Measurements from ENCODE around the gene LRRC71. TPM values are rescaled to one million over a fixed set of nuclear protein-coding genes. Genes with fewer than 3 reads are reported as not detected.

LRRC71 gene
- total RNA-seq, 1 experiment from 2014 or later = not detected

DNA sequence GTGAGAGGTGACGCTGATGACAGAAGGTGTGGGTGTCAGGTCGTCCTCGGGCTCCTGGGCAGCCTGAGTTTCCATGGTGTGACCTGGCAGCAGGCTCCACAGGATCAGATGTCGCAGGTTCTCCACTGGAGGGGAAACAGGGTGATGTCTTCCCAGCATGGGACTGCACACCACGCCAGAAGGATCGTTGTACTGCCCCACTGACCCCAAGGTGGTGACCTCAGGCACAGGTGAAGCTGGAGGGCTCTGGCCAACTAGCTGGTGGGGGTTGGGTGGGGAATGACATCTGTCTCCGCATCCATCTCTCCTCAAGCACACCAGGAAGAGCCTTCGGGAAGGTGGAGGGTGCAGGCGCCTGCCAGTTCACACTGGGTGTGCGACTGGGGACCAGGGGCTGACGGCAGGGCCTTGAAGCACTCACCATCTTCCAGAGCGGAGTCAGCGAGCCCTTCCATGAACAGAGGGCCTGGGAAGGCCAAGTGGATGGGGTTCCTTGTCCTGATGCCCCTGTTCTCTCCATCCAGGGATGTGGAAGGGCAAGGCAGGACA is 19.4 kb downstream of the LRRC71 start:
- no peak for DNase-seq
- H3K4me3 ChIP-seq (ENCODE audit: low read depth, low read length) = no peak overlapping the region
- TF ChIP-seq, protein P1, sequence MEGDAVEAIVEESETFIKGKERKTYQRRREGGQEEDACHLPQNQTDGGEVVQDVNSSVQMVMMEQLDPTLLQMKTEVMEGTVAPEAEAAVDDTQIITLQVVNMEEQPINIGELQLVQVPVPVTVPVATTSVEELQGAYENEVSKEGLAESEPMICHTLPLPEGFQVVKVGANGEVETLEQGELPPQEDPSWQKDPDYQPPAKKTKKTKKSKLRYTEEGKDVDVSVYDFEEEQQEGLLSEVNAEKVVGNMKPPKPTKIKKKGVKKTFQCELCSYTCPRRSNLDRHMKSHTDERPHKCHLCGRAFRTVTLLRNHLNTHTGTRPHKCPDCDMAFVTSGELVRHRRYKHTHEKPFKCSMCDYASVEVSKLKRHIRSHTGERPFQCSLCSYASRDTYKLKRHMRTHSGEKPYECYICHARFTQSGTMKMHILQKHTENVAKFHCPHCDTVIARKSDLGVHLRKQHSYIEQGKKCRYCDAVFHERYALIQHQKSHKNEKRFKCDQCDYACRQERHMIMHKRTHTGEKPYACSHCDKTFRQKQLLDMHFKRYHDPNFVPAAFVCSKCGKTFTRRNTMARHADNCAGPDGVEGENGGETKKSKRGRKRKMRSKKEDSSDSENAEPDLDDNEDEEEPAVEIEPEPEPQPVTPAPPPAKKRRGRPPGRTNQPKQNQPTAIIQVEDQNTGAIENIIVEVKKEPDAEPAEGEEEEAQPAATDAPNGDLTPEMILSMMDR (IDR thresholded peaks at IDR 0.05; ENCODE audit: insufficient read depth in 1 of 2, low read depth in 1 of 2, low read length in 1 of 2, severe bottlenecking in 1 of 2, unreplicated experiment in 1 of 2) = no peak
- no peaks in the 10 kb centered on the region for H3K4me1 ChIP-seq
- peaks cover 9% of the 10 kb centered on the region for H3K36me3 ChIP-seq (ENCODE audit: control insufficient read depth, insufficient read depth, low read length)
- no peaks in the 10 kb centered on the region for H3K27me3 ChIP-seq (replicated peaks; ENCODE audit: control insufficient read depth, insufficient read depth, low read length)
- CTCF ChIA-PET = interaction anchor here (1.1 kb wide), 1 partner anchor 134 kb away, joined by 3 read pairs; no protein-coding TSS in a partner anchor
- no TSS peak for BruUV-seq (replicated peaks)
- Mint-ChIP-seq H3K27ac (ENCODE audit: unreplicated experiment) (no peak overlapping the region), H3K4me3 (ENCODE audit: unreplicated experiment) (no peak overlapping the region), H3K9me3 (ENCODE audit: unreplicated experiment) (no peaks in the 10 kb centered on the region), H3K4me1 (ENCODE audit: low read depth, unreplicated experiment) (no peaks in the 10 kb centered on the region), H3K36me3 (ENCODE audit: insufficient read depth, unreplicated experiment) (peaks cover 38% of the 10 kb centered on the region), H3K27me3 (ENCODE audit: insufficient read depth, unreplicated experiment) (no peaks in the 10 kb centered on the region)
- no peaks in the 10 kb centered on the region for H3K9me3 ChIP-seq
- intact Hi-C loops (cut with micrococcal nuclease; ENCODE audit: unreplicated experiment) = no loop called here
- POLR2A ChIA-PET = no interaction called here

DNA sequence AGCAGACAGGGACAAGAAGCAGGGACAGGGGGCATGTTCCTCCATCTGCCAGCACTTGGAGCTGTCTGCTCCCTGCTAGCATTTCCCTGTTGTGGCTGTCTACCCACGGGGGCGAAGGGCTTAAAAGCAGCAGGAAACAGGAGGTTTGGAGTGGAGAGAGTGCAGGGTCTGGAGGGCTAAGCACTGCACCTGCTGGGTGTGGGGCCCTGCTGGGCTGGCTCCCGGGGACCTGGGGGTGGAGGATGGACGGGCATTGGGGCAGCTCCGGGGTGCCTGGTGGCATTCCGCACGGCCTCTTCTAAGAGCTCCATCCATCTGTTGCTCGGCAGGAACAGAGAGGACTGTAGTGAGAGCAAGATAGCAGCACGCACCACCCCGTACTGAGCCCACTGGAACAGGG is 21.2 kb downstream of the LRRC71 start:
- Mint-ChIP-seq H3K27me3 (ENCODE audit: insufficient read depth, unreplicated experiment) (no peaks in the 10 kb centered on the region), H3K4me3 (ENCODE audit: unreplicated experiment) (no peak overlapping the region), H3K4me1 (ENCODE audit: low read depth, unreplicated experiment) (no peaks in the 10 kb centered on the region), H3K27ac (ENCODE audit: unreplicated experiment) (no peak overlapping the region), H3K9me3 (ENCODE audit: unreplicated experiment) (no peaks in the 10 kb centered on the region), H3K36me3 (ENCODE audit: insufficient read depth, unreplicated experiment) (peaks cover 56% of the 10 kb centered on the region)
- TF ChIP-seq, protein P1 (IDR thresholded peaks at IDR 0.05; ENCODE audit: insufficient read depth in 1 of 2, low read depth in 1 of 2, low read length in 1 of 2, severe bottlenecking in 1 of 2, unreplicated experiment in 1 of 2) = no peak
- intact Hi-C loops (cut with micrococcal nuclease; ENCODE audit: unreplicated experiment) = no loop called here
- DNase-seq = no peak
- Histone ChIP-seq H3K36me3 (ENCODE audit: control insufficient read depth, insufficient read depth, low read length) (peaks cover 8% of the 10 kb centered on the region), H3K9me3 (no peaks in the 10 kb centered on the region), H3K27me3 (replicated peaks; ENCODE audit: control insufficient read depth, insufficient read depth, low read length) (no peaks in the 10 kb centered on the region), H3K4me3 (ENCODE audit: low read depth, low read length) (no peak overlapping the region), H3K4me1 (no peaks in the 10 kb centered on the region)
- ChIA-PET CTCF (no interaction called here), POLR2A (no interaction called here)
- no TSS peak for BruUV-seq (replicated peaks)

DNA sequence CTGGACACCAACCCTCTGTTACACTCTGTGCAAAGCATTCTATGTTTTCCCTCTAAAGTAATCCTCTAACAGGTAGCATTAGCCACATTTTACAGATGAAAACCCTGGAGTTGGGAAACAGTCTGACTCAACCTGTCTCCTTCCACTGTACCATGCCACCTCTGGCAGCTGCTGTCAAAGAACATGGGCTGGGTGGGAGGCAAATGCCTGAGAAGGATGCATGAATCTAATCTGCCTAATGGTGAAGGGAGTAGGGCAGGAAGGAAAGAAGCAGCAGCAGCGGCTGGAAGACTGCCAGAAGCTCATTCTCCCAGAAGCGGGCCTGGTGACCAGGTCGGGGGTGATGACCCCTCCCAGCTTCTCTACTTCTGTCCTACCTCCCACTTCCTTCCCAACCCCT is 21.7 kb downstream of the LRRC71 start:
- TF ChIP-seq, protein P1 (IDR thresholded peaks at IDR 0.05; ENCODE audit: insufficient read depth in 1 of 2, low read depth in 1 of 2, low read length in 1 of 2, severe bottlenecking in 1 of 2, unreplicated experiment in 1 of 2) = no peak
- Mint-ChIP-seq H3K9me3 (ENCODE audit: unreplicated experiment) (no peaks in the 10 kb centered on the region), H3K4me1 (ENCODE audit: low read depth, unreplicated experiment) (no peaks in the 10 kb centered on the region), H3K27ac (ENCODE audit: unreplicated experiment) (no peak overlapping the region), H3K36me3 (ENCODE audit: insufficient read depth, unreplicated experiment) (peaks cover 59% of the 10 kb centered on the region), H3K27me3 (ENCODE audit: insufficient read depth, unreplicated experiment) (no peaks in the 10 kb centered on the region), H3K4me3 (ENCODE audit: unreplicated experiment) (no peak overlapping the region)
- ChIA-PET POLR2A (no interaction called here), CTCF (no interaction called here)
- Histone ChIP-seq H3K9me3 (no peaks in the 10 kb centered on the region), H3K27me3 (replicated peaks; ENCODE audit: control insufficient read depth, insufficient read depth, low read length) (no peaks in the 10 kb centered on the region), H3K36me3 (ENCODE audit: control insufficient read depth, insufficient read depth, low read length) (peaks cover 8% of the 10 kb centered on the region), H3K4me1 (no peaks in the 10 kb centered on the region), H3K4me3 (ENCODE audit: low read depth, low read length) (no peak overlapping the region)
- intact Hi-C loops (cut with micrococcal nuclease; ENCODE audit: unreplicated experiment) = no loop called here
- DNase-seq = peak in 1 of 2 experiments; percentile 14
- no TSS peak for BruUV-seq (replicated peaks)

Data from Caco-2 (cell line).